ENCODE data around the gene FOXN1.
"Not testable (repeated sequence)": the region's sequence is repeated elsewhere in the genome, so short reads cannot be mapped to it uniquely, and the experiment has no call there.

The FOXN1 gene

DNA sequence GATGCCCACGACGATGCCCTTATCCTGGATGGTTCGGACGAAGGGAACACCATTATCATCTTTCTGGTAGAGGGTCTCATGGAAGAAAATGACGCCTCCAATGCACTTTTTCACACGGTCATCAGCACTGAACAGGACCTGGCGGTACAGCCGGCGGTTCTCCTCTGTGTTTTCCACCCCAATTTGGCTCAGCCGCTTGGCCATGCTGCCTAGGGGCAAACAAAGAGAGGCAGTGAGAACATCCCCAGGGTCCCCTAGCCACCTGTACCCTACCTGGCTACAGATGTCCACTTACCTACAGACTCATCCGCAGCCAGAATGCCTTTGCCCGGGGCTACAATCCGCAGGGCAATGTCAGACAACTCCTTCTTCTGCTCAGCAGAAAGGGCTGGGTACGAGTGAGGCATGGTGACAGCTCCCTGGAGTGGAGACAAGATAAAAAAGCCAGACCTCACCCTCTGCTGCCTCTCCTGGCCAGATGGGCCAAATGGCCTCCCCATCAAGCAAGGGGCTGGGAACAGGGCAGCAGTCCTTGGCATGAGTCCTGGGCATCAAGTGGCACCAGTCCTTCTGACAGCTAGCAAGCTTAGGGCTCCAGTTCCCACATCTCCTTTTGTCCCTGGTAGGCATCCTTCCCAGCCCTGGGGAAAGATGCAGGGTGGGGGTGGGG lies 69.1 kb downstream of the FOXN1 start:
- FAIRE-seq (no peak), DNase-seq (ENCODE audit: insufficient read length, low spot score) (no peak)
- TF ChIP-seq PAX5 (IDR thresholded peaks at IDR 0.05; ENCODE audit: insufficient read depth, low read length, severe bottlenecking) (no peak), POU2F2 (IDR thresholded peaks at IDR 0.05; ENCODE audit: low read depth, low read length) (no peak), POLR2A (IDR thresholded peaks at IDR 0.05; ENCODE audit: low read depth, low read length) (no peak), SPI1 (IDR thresholded peaks at IDR 0.05; ENCODE audit: low read depth, low read length) (no peak), POLR2AphosphoS5 (IDR thresholded peaks at IDR 0.05; ENCODE audit: low read depth, low read length) (no peak), TAF1 (IDR thresholded peaks at IDR 0.05; ENCODE audit: low read depth, low read length) (no peak)

DNA sequence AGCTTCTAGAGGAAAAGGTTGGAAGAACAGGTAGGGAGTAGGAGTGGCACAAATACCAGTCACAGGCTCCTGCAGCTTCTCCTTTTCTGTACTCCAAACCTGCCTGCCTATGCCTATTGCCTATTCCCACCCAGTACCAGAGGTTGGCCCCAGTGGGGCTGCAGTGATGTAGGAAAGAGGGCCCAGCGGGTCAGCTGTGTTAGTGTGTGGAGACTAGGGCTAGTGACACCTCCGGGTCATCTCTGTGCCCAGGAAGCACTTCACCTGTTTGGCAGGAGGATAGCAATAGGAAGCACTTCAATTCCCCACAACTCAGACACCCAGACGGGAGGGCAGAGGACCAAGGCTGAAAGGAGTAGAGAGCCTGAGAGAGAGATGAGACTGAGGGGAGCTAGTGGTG lies 69.9 kb downstream of the FOXN1 start:
- peak; percentile 9 for FAIRE-seq

DNA sequence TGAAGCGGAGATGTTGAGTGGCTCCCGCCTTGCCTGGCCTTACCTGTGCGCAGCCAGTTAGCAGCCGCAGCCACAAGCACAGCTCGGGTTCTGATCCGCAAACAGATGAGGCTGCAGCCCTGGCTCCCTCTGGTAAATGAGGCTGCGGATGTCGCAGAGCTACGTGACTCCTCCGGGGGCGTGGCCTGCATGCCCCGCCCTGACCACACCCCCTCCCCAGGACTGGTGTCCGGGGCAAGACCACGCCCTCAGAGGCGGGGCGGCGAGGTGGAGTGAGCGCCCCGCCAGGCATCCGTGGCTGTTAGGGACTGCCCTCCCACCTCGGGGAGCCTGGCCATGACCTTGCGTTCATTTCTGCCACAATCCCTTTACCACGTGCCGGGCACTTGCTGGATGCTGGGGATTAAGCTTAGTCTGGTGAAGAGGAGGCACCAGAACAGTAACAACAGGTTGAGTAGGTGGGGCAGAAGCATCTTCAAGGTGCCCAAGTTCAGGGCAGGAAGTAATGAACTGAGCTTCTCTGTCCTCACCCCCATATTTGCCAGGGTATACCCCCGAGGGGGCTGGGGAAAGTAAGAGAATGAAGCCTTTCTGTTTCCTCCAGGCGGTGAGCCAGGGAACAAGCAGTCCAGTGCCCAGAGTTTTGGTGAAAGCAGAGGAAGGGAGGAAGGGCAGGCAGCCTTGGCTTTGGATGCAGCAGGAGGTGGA lies 70.8 kb downstream of the FOXN1 start, which contains the start of gene ALDOC:
Gene ALDOC, minus strand, starts transcription at position 138 of the 708 bp plus-strand sequence. CDS start 1,363 bp downstream, outside the sequence.
- DNase-seq (ENCODE audit: insufficient read length, low spot score), result peak; percentile 95
- FAIRE-seq, result peak; percentile 99
- TF ChIP-seq POLR2A (IDR thresholded peaks at IDR 0.05; ENCODE audit: low read depth, low read length) (peak; percentile 93), PAX5 (IDR thresholded peaks at IDR 0.05; ENCODE audit: insufficient read depth, low read length, severe bottlenecking) (no peak), POLR2AphosphoS5 (IDR thresholded peaks at IDR 0.05; ENCODE audit: low read depth, low read length) (peak; percentile 90), SPI1 (IDR thresholded peaks at IDR 0.05; ENCODE audit: low read depth, low read length) (no peak), TAF1 (IDR thresholded peaks at IDR 0.05; ENCODE audit: low read depth, low read length) (peak; percentile 75), POU2F2 (IDR thresholded peaks at IDR 0.05; ENCODE audit: low read depth, low read length) (no peak)

More for the DNA sequence above, 69.9 kb downstream of the FOXN1 start:
- not testable (repeated sequence) for DNase-seq (ENCODE audit: insufficient read length, low spot score)

GRCh38 chr17:28577466-28577824 lies 71.3 kb downstream of the FOXN1 start:
- TF ChIP-seq PAX5 (IDR thresholded peaks at IDR 0.05; ENCODE audit: insufficient read depth, low read length, severe bottlenecking) (no peak), SPI1 (IDR thresholded peaks at IDR 0.05; ENCODE audit: low read depth, low read length) (no peak), POU2F2 (IDR thresholded peaks at IDR 0.05; ENCODE audit: low read depth, low read length) (no peak), POLR2A (IDR thresholded peaks at IDR 0.05; ENCODE audit: low read depth, low read length) (no peak), POLR2AphosphoS5 (IDR thresholded peaks at IDR 0.05; ENCODE audit: low read depth, low read length) (no peak), TAF1 (IDR thresholded peaks at IDR 0.05; ENCODE audit: low read depth, low read length) (no peak)
- FAIRE-seq, result no peak
- no peak for DNase-seq (ENCODE audit: insufficient read length, low spot score)

DNA sequence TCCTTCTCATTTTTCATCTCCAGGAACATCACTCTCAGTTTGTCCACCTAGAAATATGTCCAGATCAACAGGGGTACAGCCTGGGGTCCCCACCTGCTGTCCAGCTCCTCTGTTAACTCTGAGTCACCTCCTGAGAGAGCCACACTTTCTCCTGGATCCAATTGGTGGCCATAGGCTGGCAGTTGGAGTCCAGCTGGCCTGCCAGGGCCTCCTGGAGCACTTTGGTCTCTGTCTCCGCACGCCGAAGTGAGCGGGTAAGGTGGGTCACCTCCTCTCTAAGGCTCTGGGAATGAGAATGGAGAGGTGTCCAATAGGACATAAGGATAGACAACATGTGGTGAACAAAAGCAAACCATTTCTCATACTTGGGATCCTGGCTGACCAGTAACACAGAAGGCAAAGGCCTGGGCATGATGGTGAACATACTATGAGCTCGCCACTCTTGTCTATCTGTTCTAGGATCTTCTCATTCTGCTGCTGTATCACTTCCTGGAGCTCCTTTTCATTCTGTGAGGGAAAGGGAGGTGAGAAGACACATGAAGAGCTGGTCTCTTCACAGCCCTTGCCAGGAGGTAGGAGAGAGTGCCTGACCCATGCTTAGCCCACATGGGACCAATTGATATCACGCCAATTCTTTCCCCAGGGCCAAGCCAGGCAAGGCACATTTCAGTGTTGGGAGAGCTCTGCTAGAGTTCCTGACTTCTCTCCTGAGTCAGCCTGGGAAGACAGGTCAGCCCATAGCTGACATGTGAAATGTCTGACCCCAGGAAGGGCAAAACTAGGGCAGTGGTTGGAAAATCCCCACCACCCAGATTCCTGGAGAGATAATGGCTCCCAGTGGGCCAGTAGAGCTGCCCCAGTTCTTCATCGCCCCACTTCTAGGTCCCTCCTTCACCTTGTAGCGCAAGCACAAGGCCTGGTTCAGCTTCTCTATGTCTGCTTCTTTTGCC lies 72.4 kb downstream of the FOXN1 start:
- TF ChIP-seq POU2F2 (IDR thresholded peaks at IDR 0.05; ENCODE audit: low read depth, low read length), result no peak
- no peak for TF ChIP-seq POLR2A (IDR thresholded peaks at IDR 0.05; ENCODE audit: low read depth, low read length)
- no peak for TF ChIP-seq TAF1 (IDR thresholded peaks at IDR 0.05; ENCODE audit: low read depth, low read length)
- TF ChIP-seq PAX5 (IDR thresholded peaks at IDR 0.05; ENCODE audit: insufficient read depth, low read length, severe bottlenecking), result no peak
- TF ChIP-seq POLR2AphosphoS5 (IDR thresholded peaks at IDR 0.05; ENCODE audit: low read depth, low read length), result no peak
- no peak for TF ChIP-seq SPI1 (IDR thresholded peaks at IDR 0.05; ENCODE audit: low read depth, low read length)
- FAIRE-seq, result no peak

DNA sequence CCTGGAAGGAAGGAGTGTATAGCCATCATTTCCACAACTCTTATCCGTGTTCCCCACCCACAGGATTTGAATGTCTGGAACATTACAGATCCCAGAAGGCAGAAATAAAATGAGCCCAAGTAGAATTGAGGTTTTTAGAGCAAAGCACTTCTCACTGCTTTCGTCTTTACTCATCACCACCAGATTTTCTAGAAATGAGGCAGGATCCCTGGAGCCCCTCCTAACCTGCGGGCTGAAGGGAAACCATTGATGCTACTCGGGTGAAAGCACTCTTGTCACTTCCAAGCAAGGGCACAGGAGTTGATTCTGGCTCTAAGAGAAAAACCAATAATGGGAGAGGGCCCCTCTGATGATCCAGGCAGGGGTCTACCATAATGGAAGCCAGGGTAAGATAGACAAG lies 73.4 kb downstream of the FOXN1 start:
- FAIRE-seq, result no peak
- TF ChIP-seq TAF1 (IDR thresholded peaks at IDR 0.05; ENCODE audit: low read depth, low read length) (no peak), PAX5 (IDR thresholded peaks at IDR 0.05; ENCODE audit: insufficient read depth, low read length, severe bottlenecking) (no peak), POU2F2 (IDR thresholded peaks at IDR 0.05; ENCODE audit: low read depth, low read length) (no peak), POLR2AphosphoS5 (IDR thresholded peaks at IDR 0.05; ENCODE audit: low read depth, low read length) (no peak), POLR2A (IDR thresholded peaks at IDR 0.05; ENCODE audit: low read depth, low read length) (no peak), SPI1 (IDR thresholded peaks at IDR 0.05; ENCODE audit: low read depth, low read length) (no peak)
- no peak for DNase-seq (ENCODE audit: insufficient read length, low spot score)

More for the DNA sequence above, 72.4 kb downstream of the FOXN1 start:
- no peak for DNase-seq (ENCODE audit: insufficient read length, low spot score)

DNA sequence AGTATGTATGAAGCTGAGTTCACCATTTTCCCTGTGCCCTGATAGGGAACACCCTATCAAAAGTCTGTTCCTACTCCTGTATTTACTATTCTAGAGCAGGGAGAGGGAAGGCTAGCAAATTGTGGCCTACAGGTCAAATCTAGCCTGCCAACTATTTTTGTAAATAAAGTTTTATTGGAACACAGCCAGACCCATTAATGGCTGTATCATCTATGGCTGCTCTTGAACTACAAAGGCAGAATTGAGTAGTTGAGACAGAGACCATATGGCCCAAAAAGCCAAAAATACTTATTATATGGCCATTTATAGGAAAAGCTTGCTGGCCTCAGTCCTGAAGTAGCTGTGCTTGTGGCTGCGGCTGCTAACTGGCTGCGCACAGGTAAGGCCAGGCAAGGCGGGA lies 74.8 kb downstream of the FOXN1 start:
- peak; percentile 61 for FAIRE-seq
- TF ChIP-seq POLR2AphosphoS5 (IDR thresholded peaks at IDR 0.05; ENCODE audit: low read depth, low read length), result no peak
- no peak for TF ChIP-seq SPI1 (IDR thresholded peaks at IDR 0.05; ENCODE audit: low read depth, low read length)
- TF ChIP-seq TAF1 (IDR thresholded peaks at IDR 0.05; ENCODE audit: low read depth, low read length), result no peak
- TF ChIP-seq POU2F2 (IDR thresholded peaks at IDR 0.05; ENCODE audit: low read depth, low read length), result no peak
- TF ChIP-seq PAX5 (IDR thresholded peaks at IDR 0.05; ENCODE audit: insufficient read depth, low read length, severe bottlenecking), result no peak
- TF ChIP-seq POLR2A (IDR thresholded peaks at IDR 0.05; ENCODE audit: low read depth, low read length), result no peak
- no peak for DNase-seq (ENCODE audit: insufficient read length, low spot score)

DNA sequence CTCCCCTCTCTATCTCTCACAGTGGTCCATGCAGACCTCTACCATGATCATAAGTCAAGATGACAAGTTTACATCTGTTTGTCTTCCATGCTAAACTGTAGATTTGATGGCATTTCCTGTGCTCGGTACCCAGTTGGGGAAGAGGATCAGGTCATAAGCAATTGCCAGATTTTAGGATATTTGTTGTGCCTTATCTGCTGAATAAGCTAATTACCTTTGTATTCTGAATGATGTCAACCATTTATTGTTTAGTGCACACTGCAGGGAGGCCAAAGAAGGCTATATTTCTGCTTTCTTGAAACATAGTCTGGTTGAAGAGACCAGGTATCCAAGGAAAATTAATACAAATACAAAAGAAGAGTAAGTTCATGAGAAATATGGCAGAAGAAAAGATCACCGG lies 76.4 kb downstream of the FOXN1 start:
- DNase-seq (ENCODE audit: insufficient read length, low spot score), result no peak
- FAIRE-seq, result no peak
- no peak for TF ChIP-seq POU2F2 (IDR thresholded peaks at IDR 0.05; ENCODE audit: low read depth, low read length)
- TF ChIP-seq PAX5 (IDR thresholded peaks at IDR 0.05; ENCODE audit: insufficient read depth, low read length, severe bottlenecking), result no peak
- no peak for TF ChIP-seq POLR2AphosphoS5 (IDR thresholded peaks at IDR 0.05; ENCODE audit: low read depth, low read length)
- TF ChIP-seq SPI1 (IDR thresholded peaks at IDR 0.05; ENCODE audit: low read depth, low read length), result no peak
- TF ChIP-seq TAF1 (IDR thresholded peaks at IDR 0.05; ENCODE audit: low read depth, low read length), result no peak
- TF ChIP-seq POLR2A (IDR thresholded peaks at IDR 0.05; ENCODE audit: low read depth, low read length), result no peak

GRCh38 chr17:28584434-28584833 lies 78.3 kb downstream of the FOXN1 start:
- no peak for DNase-seq (ENCODE audit: insufficient read length, low spot score)
- FAIRE-seq, result no peak
- TF ChIP-seq POLR2AphosphoS5 (IDR thresholded peaks at IDR 0.05; ENCODE audit: low read depth, low read length), result no peak
- no peak for TF ChIP-seq TAF1 (IDR thresholded peaks at IDR 0.05; ENCODE audit: low read depth, low read length)
- no peak for TF ChIP-seq PAX5 (IDR thresholded peaks at IDR 0.05; ENCODE audit: insufficient read depth, low read length, severe bottlenecking)
- no peak for TF ChIP-seq SPI1 (IDR thresholded peaks at IDR 0.05; ENCODE audit: low read depth, low read length)
- no peak for TF ChIP-seq POU2F2 (IDR thresholded peaks at IDR 0.05; ENCODE audit: low read depth, low read length)
- TF ChIP-seq POLR2A (IDR thresholded peaks at IDR 0.05; ENCODE audit: low read depth, low read length), result no peak

Measured in GM12891 (cell line).